HEK293T (cell line): ENCODE results near the gene PAGR1.
"Not testable (repeated sequence)": the region's sequence is repeated elsewhere in the genome, so short reads cannot be mapped to it uniquely, and the experiment has no call there.

Experiments
- CTCF ChIA-PET: fragments of 350-600 bp; formaldehyde crosslinking; extraction: SDS; loops from one replicate; lab custom pipeline; 2021; ENCODE audit warnings: antibody characterized with exemption, inconsistent platforms; lab: Yijun Ruan, JAX
- POLR2A ChIA-PET: fragments of 350-600 bp; formaldehyde crosslinking; extraction: SDS; loops from one replicate; lab custom pipeline; 2020; ENCODE audit warnings: antibody characterized with exemption, inconsistent platforms; lab: Yijun Ruan, JAX
- DNase-seq: peaks from one replicate; pipeline ENCODE4 v3.0.0; 2012; ENCODE audit warnings: mixed read lengths; ENCODE audit errors: extremely low spot score
- ARNT ChIP-seq: fragments of 450-650 bp; IDR thresholded peaks from 2 replicates; pipeline ENCODE4 v1.6.1; 2017; ENCODE audit warnings: mild to moderate bottlenecking
- BHLHE40 ChIP-seq: fragments of 450-650 bp; IDR thresholded peaks from 2 replicates; pipeline ENCODE4 v1.6.1; 2016; ENCODE audit warnings: mild to moderate bottlenecking, moderate library complexity, borderline replicate concordance
- CTBP1 ChIP-seq: fragments of 450-650 bp; IDR thresholded peaks from 2 replicates; pipeline ENCODE4 v1.6.1; 2016; ENCODE audit warnings: borderline replicate concordance
- ELF4 ChIP-seq: fragments of 450-650 bp; IDR thresholded peaks from 2 replicates; pipeline ENCODE4 v1.6.1; 2017; ENCODE audit warnings: antibody characterized with exemption
- FOXA1 ChIP-seq: fragments of 450-650 bp; IDR thresholded peaks from 2 replicates; pipeline ENCODE4 v1.6.1; 2016; ENCODE audit warnings: mild to moderate bottlenecking
- FOXK2 ChIP-seq: fragments of 450-650 bp; IDR thresholded peaks from 2 replicates; pipeline ENCODE4 v1.6.1; 2016; ENCODE audit warnings: mild to moderate bottlenecking
- FOXM1 ChIP-seq: fragments of 450-650 bp; IDR thresholded peaks from 2 replicates; pipeline ENCODE4 v1.6.1; 2017; ENCODE audit warnings: mild to moderate bottlenecking, borderline replicate concordance
- HDGF ChIP-seq: fragments of 450-650 bp; IDR thresholded peaks from 2 replicates; pipeline ENCODE4 v1.6.1; 2017; ENCODE audit warnings: antibody characterized with exemption, borderline replicate concordance
- L3MBTL2 ChIP-seq: fragments of 450-650 bp; conservative IDR thresholded peaks from 2 replicates; pipeline ENCODE4 v1.6.1; 2016; ENCODE audit warnings: mild to moderate bottlenecking
- LEF1 ChIP-seq: fragments of 450-650 bp; IDR thresholded peaks from 2 replicates; pipeline ENCODE4 v1.6.1; 2017; ENCODE audit warnings: mild to moderate bottlenecking, borderline replicate concordance
- NFRKB ChIP-seq: fragments of 450-650 bp; IDR thresholded peaks from 2 replicates; pipeline ENCODE4 v1.6.1; 2016; ENCODE audit warnings: mild to moderate bottlenecking, moderate library complexity
- PKNOX1 ChIP-seq: fragments of 450-650 bp; IDR thresholded peaks from 2 replicates; pipeline ENCODE4 v1.6.1; 2016
- SP1 ChIP-seq: fragments of 450-650 bp; IDR thresholded peaks from 2 replicates; pipeline ENCODE4 v1.6.1; 2017
- SUZ12 ChIP-seq: fragments of 450-650 bp; IDR thresholded peaks from 2 replicates; pipeline ENCODE4 v1.6.1; 2016; ENCODE audit warnings: mild to moderate bottlenecking
- TARDBP ChIP-seq: fragments of 450-650 bp; IDR thresholded peaks from 2 replicates; pipeline ENCODE4 v1.6.1; 2016
- ZNF384 ChIP-seq: fragments of 450-650 bp; IDR thresholded peaks from 2 replicates; pipeline ENCODE4 v1.6.1; 2016

PAGR1 gene

DNA sequence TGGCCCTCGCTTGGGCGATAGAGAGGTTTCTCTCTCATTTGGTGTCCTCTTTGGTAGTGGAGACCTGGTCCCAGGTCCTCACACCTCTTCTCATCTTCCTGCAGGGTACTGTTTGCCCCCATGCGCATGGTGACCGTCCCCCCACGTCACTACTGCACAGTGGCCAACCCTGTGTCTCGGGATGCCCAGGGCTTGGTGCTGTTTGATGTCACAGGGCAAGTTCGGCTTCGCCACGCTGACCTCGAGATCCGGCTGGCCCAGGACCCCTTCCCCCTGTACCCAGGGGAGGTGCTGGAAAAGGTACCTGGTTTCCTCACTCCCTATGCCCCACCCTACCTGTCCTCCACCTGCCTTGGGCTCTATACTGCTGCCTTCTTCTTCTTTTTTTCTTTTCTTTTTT is 14.8 kb downstream of the PAGR1 start:
- TF ChIP-seq HDGF (no peak), FOXM1 (no peak), TARDBP (no peak), ARNT (no peak), SUZ12 (no peak)
- no peak for DNase-seq
- CTCF ChIA-PET, result no interaction called here
- POLR2A ChIA-PET, result no interaction called here

- TF ChIP-seq SP1 (no peak), TARDBP (no peak)
- ChIA-PET CTCF (no interaction called here), POLR2A (no interaction called here)
- no peak for DNase-seq
These were observed 15.5 kb downstream of the PAGR1 start for GRCh38 chr16:29831490-29831889.

DNA sequence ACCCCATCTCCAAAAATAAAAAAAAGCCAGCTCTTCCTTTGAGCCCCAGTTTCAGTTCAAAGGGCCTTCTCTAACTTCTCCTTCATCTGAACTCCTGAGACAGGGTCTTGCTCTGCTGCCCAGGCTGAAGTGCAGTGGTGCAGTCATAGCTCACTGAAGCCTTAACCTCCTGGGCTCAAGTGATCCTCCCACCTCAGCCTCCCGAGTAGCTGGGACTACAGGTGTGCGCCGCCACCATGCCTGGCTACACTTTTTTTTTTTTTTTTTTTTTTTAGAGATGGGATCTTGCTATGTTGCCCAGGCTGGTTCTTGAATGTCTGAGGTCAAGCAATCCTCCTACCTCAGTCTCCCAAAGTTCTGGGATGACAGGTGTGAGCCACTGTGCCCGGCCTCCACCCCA is 17.3 kb downstream of the PAGR1 start:
- CTCF ChIA-PET, result interaction anchor here (1.2 to 1.3 kb wide), 2 partner anchors 15 to 17 kb away, joined by 3 to 6 read pairs; partner anchors contain the start of gene PAGR1
- DNase-seq, result not testable (repeated sequence)
- POLR2A ChIA-PET, result interaction anchor here (1.5 kb wide), 1 partner anchor 17 kb away, joined by 6 read pairs; the partner anchor contains the start of gene PAGR1
- 0 out of 2 replicates have a peak, but pooled peaks have one; percentile 44 for TF ChIP-seq ZNF384

DNA sequence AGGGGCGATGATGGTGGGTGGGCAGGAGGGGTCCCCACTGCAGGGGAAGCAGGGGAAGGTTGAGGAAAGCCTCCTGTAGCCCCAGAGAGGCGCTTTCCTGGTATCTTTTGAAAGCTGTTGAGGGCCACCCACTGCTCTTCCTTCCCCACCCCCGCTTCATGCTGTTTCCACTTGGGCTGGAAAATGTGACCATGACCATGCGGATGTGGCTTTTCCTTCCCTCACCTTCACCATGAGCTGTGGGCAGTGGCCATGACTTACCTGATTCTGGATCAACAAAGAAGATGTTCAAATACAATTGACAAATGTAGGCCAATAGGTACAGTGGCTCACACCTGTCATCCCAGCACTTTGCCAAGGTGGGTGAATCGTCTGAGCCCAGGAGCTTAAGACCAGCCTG is 18.1 kb downstream of the PAGR1 start:
- ChIA-PET CTCF (interaction anchor here (0.6 to 1.7 kb wide), 3 partner anchors 14 to 221 kb away, joined by 3 to 9 read pairs (median 4); no protein-coding TSS in a partner anchor), POLR2A (interaction anchor here (1.3 kb wide), 1 partner anchor 8 kb away, joined by 4 read pairs; no protein-coding TSS in a partner anchor)
- DNase-seq, result no peak
- TF ChIP-seq LEF1, result no peak
- TF ChIP-seq FOXK2, result no peak
- TF ChIP-seq CTBP1, result no peak
- TF ChIP-seq FOXA1, result no peak
- no peak for TF ChIP-seq L3MBTL2
- no peak for TF ChIP-seq ELF4
- no peak for TF ChIP-seq ARNT

- CTCF ChIA-PET, result interaction anchor here (0.6 to 1.7 kb wide), 2 partner anchors 13 to 30 kb away, joined by 3 to 9 read pairs; no protein-coding TSS in a partner anchor
- POLR2A ChIA-PET, result no interaction called here
- no peak for TF ChIP-seq FOXA1
- TF ChIP-seq LEF1, result no peak
- no peak for TF ChIP-seq FOXM1
- TF ChIP-seq CTBP1, result no peak
- no peak for TF ChIP-seq FOXK2
- no peak for TF ChIP-seq TARDBP
- TF ChIP-seq BHLHE40, result no peak
- TF ChIP-seq ELF4, result no peak
- no peak for TF ChIP-seq L3MBTL2
- TF ChIP-seq ZNF384, result no peak
- TF ChIP-seq NFRKB, result no peak
- no peak for TF ChIP-seq HDGF
- no peak for TF ChIP-seq ARNT
- DNase-seq, result no peak
These were observed 20.0 kb downstream of the PAGR1 start for GRCh38 chr16:29835926-29836325.

DNA sequence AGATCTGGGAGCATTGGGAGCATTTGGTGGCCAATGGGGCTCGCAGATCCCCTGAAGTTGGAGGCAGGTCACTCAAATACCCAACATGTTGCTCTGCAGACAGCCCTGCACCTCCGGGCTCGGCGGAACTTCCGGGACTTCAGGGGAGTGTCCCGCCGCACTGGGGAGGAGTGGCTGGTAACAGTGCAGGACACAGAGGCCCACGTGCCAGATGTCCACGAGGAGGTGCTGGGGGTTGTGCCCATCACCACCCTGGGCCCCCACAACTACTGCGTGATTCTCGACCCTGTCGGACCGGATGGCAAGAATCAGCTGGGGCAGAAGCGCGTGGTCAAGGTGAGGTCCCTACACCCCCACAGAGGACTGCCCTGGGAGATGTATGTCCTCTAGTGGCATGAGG is 20.7 kb downstream of the PAGR1 start:
- ChIA-PET CTCF (interaction anchor here (0.6 kb wide), 1 partner anchor 29 kb away, joined by 3 read pairs; no protein-coding TSS in a partner anchor), POLR2A (no interaction called here)
- DNase-seq, result no peak
- TF ChIP-seq FOXK2 (no peak), FOXA1 (no peak), CTBP1 (no peak), LEF1 (no peak), BHLHE40 (no peak), L3MBTL2 (no peak), ZNF384 (no peak), PKNOX1 (no peak), SP1 (no peak), ELF4 (no peak), ARNT (no peak), SUZ12 (no peak)

DNA sequence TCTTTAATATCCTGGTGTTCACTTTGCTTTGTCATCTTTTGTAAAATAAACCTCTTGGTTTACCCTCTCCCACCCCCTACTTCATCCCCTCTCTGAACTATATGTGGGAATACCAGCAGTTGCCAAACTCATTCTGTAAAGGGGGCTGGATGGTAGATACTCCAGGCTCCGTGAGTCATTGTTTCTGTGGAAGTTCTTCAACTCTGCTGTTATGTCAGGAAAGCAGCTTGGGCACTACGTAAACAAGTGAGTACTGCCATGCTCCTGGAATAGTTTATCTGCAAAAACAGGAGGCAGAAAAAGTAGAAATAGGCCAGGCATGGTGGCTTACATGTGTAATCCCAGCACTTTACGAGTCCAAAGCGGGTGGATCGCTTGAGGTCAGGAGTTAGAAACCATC is 21.9 kb downstream of the PAGR1 start:
- no peak for TF ChIP-seq CTBP1
- ChIA-PET POLR2A (interaction anchor here (1.3 to 1.6 kb wide), 2 partner anchors 17 to 30 kb away, joined by 4 to 5 read pairs; partner anchors contain the start of gene MVP), CTCF (interaction anchor here (2.4 kb wide), 1 partner anchor 11 kb away, joined by 20 read pairs; no protein-coding TSS in a partner anchor)
- DNase-seq, result no peak

DNA sequence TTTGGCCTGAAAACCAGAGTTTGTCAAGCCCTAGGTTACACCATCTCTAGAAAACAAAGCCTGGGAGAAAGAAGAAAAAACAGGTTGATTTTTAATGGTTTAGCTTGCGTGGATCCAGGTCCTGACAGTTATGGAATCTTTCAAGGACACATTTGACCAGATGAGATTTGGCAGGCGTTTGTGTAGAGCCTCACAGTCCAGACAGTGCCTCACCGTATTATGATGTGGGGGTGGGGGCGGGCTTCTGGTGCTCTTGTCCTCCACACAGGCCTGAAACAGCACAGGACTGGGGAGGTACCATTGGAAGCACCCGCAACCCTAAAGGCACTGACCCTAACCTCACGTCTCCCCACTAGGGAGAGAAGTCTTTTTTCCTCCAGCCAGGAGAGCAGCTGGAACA is 23.9 kb downstream of the PAGR1 start:
- CTCF ChIA-PET, result interaction anchor here (0.6 to 2.4 kb wide), 3 partner anchors 9 to 696 kb away, joined by 3 to 20 read pairs (median 4); no protein-coding TSS in a partner anchor
- DNase-seq, result no peak
- TF ChIP-seq PKNOX1 (no peak), FOXM1 (no peak), LEF1 (no peak), ZNF384 (no peak), BHLHE40 (no peak), CTBP1 (no peak), NFRKB (no peak), FOXA1 (no peak), ELF4 (no peak), FOXK2 (no peak), SP1 (no peak), SUZ12 (no peak), TARDBP (no peak), HDGF (no peak), ARNT (no peak)
- POLR2A ChIA-PET, result interaction anchor here (0.6 to 1.2 kb wide), 2 partner anchors 9 to 177 kb away, joined by 3 to 4 read pairs; no protein-coding TSS in a partner anchor
